Measurements from ENCODE around the gene PRSS2. TPM values are rescaled to one million over a fixed set of nuclear protein-coding genes. Genes with fewer than 3 reads are reported as not detected.

Gene PRSS2
- total RNA-seq, 3 donors from 2014 or later, result not detected

- Histone ChIP-seq H3K4me3 (no peak overlapping the region), H3K9me3 (no peaks in the 10 kb centered on the region), H3K4me1 (ENCODE audit: low read depth) (no peaks in the 10 kb centered on the region), H3K36me3 (ENCODE audit: low read depth) (no peaks in the 10 kb centered on the region)
- DNase-seq (no peak), ATAC-seq (peak; percentile 10)
- intact Hi-C loops (cut with DNase I, micrococcal nuclease), result no loop called here
- no peak for TF ChIP-seq CTCF (IDR thresholded peaks at IDR 0.05)
Observed at GRCh38 chr7:142807855-142808460, 37.2 kb downstream of the PRSS2 start.

GRCh38 chr7:142808461-142808801, 37.7 kb downstream of the PRSS2 start:
- ATAC-seq, result peak; percentile 40

GRCh38 chr7:142808802-142809583, 38.2 kb downstream of the PRSS2 start:
- TF ChIP-seq CTCF (IDR thresholded peaks at IDR 0.05), result no peak
- intact Hi-C loops (cut with DNase I, micrococcal nuclease), result no loop called here
- peak; percentile 85 for ATAC-seq

More at GRCh38 chr7:142808461-142808801, 37.7 kb downstream of the PRSS2 start:
- Histone ChIP-seq H3K36me3 (ENCODE audit: low read depth) (no peaks in the 10 kb centered on the region), H3K4me1 (ENCODE audit: low read depth) (no peaks in the 10 kb centered on the region), H3K9me3 (no peaks in the 10 kb centered on the region), H3K4me3 (no peak overlapping the region)
- intact Hi-C loops (cut with DNase I, micrococcal nuclease), result no loop called here
- DNase-seq, result no peak
- TF ChIP-seq CTCF (IDR thresholded peaks at IDR 0.05), result no peak

GRCh38 chr7:142809671-142810070, 38.9 kb downstream of the PRSS2 start:
- Histone ChIP-seq H3K4me3 (no peak overlapping the region), H3K36me3 (ENCODE audit: low read depth) (no peaks in the 10 kb centered on the region), H3K9me3 (no peaks in the 10 kb centered on the region), H3K4me1 (ENCODE audit: low read depth) (no peaks in the 10 kb centered on the region)
- no peak for ATAC-seq
- intact Hi-C loops (cut with DNase I, micrococcal nuclease), result no loop called here
- no peak for DNase-seq
- no peak for TF ChIP-seq CTCF (IDR thresholded peaks at IDR 0.05)

More at GRCh38 chr7:142808802-142809583, 38.2 kb downstream of the PRSS2 start:
- no peaks in the 10 kb centered on the region for H3K4me1 ChIP-seq (ENCODE audit: low read depth)
- H3K4me3 ChIP-seq, result no peak overlapping the region
- no peaks in the 10 kb centered on the region for H3K36me3 ChIP-seq (ENCODE audit: low read depth)
- H3K9me3 ChIP-seq, result no peaks in the 10 kb centered on the region
- peak; percentile 69 to 88 (median 75) for DNase-seq

GRCh38 chr7:142811154-142811737, 40.5 kb downstream of the PRSS2 start:
- peak in 1 of 3 donors; percentile 56 for DNase-seq
- Histone ChIP-seq H3K36me3 (ENCODE audit: low read depth) (no peaks in the 10 kb centered on the region), H3K4me1 (ENCODE audit: low read depth) (no peaks in the 10 kb centered on the region), H3K9me3 (no peaks in the 10 kb centered on the region), H3K4me3 (no peak overlapping the region)
- TF ChIP-seq CTCF (IDR thresholded peaks at IDR 0.05), result no peak
- ATAC-seq, result peak; percentile 22
- intact Hi-C loops (cut with DNase I, micrococcal nuclease), result no loop called here
